Ovary (tissue), 9 donors: ENCODE data around the gene IVD. TPM values are rescaled to one million over a fixed set of nuclear protein-coding genes. Genes with fewer than 3 reads are reported as not detected.
A peak's percentile ranks its signal among the peaks of the same experiment; 100 is the strongest.

Experiments used
- DNase-seq, 5 donors: peaks; one replicate each; pipeline ENCODE4 v3.0.0-alpha.2; 2019 to 2020
- H3K27ac ChIP-seq, 2 donors: fragments of 200-600 bp; one replicate each; pipeline versions ENCODE4 v1.5.1 to v1.8.0; 2019 to 2022
- H3K27me3 ChIP-seq: fragments of 200-600 bp; one replicate; pipeline ENCODE4 v1.8.0; 2022
- H3K36me3 ChIP-seq: fragments of 200-600 bp; sonication (generic); one replicate; pipeline ENCODE4 v1.5.1; 2019
- H3K4me1 ChIP-seq: one replicate; pipeline ENCODE4 v1.8.1; 2013; ENCODE audit warnings: mild to moderate bottlenecking, moderate library complexity; ENCODE audit not compliant: insufficient read depth
- H3K4me3 ChIP-seq: fragments of 200-600 bp; sonication (generic); one replicate; pipeline ENCODE4 v1.5.1; 2017
- H3K9me3 ChIP-seq, 2 donors: fragments of 200-600 bp in 1 of 2; sonication (generic) in 1 of 2; one replicate each; pipeline versions ENCODE4 v1.5.1 to v1.8.1; 2013 to 2019; ENCODE audit warnings: mild to moderate bottlenecking in 1 of 2, moderate library complexity in 1 of 2
- EP300 ChIP-seq: sonication (generic); formaldehyde crosslinking; IDR thresholded peaks from one replicate; pipeline ENCODE4 v1.6.1; 2017; ENCODE audit warnings: antibody characterized with exemption
- POLR2A ChIP-seq: fragments of 450-650 bp; IDR thresholded peaks from one replicate; pipeline ENCODE4 v1.6.1; 2017; ENCODE audit warnings: antibody characterized with exemption, mild to moderate bottlenecking, moderate library complexity
- WGBS, 3 donors: extraction: QIAGEN DNeasy Blood & Tissue Kit in 1 of 3; methylation state at CpG; one replicate each; pipeline versions ENCODE4 v1.1.5 to v1.1.7; 2013 to 2017; 5-methylcytosine and 5-hydroxymethylcytosine counted together
- intact Hi-C, 4 donors: fragments of 100-400 bp; cut with DNase I; formaldehyde crosslinking; loops; one replicate each; pipeline versions ENCODE4 v1.11.0 to v1.15.1; 2022 to 2023
- polyA plus RNA-seq, 2 donors: library from polyadenylated mRNA; stranded (reverse); fragments of 200-250 nt in 1 of 2; fragments of 350-450 nt in 1 of 2; fragmentation: Illumina TruSeq in 1 of 2; extraction: RNeasy Lipid Tissue Mini Kit (QIAGEN cat#74804) in 1 of 2; gene quantifications; one replicate each; pipeline ENCODE4 v1.2.3, GENCODE V29; 2013 to 2014
- total RNA-seq, 7 donors: library from RNA; depleted of rRNA in 2 of 7; stranded (reverse); fragments of >200 nt in 2 of 7; fragmentation: NEBNext Ultra II Directional in 3 of 7; extraction: Animal tissue kit (Norgen Biotek cat#: 25700) in 3 of 7; gene quantifications; one replicate each; pipeline versions ENCODE4 v1.1.0 to v1.2.4, GENCODE V29; 2016 to 2023
- TF ChIP-seq, protein P1 (sequence below), 3 donors: fragments of 450-650 bp in 2 of 3; fragments of 200-600 bp in 1 of 3; IDR thresholded peaks; one replicate each; pipeline versions ENCODE4 v1.5.1 to v1.8.0; 2016 to 2022; ENCODE audit warnings: antibody characterized with exemption in 3 of 3, mild to moderate bottlenecking in 1 of 3
- donor health status: DM: no; HTN: no; CAD: no; lungs with moderate emphysema.
- donor health status: DM: no; HTN: no; CAD: no.
- donor health status: Bipolar disorder and iron deficiency.
- donor health status: DM: yes; HTN: yes; CAD: no.
- donor health status: DM: no; HTN: no; CAD: no.
- donor health status: DM: yes; HTN: yes; CAD: no.

The IVD gene
- total and polyA plus RNA-seq, 9 donors = 51.5 to 105 (median 91.7) TPM

DNA sequence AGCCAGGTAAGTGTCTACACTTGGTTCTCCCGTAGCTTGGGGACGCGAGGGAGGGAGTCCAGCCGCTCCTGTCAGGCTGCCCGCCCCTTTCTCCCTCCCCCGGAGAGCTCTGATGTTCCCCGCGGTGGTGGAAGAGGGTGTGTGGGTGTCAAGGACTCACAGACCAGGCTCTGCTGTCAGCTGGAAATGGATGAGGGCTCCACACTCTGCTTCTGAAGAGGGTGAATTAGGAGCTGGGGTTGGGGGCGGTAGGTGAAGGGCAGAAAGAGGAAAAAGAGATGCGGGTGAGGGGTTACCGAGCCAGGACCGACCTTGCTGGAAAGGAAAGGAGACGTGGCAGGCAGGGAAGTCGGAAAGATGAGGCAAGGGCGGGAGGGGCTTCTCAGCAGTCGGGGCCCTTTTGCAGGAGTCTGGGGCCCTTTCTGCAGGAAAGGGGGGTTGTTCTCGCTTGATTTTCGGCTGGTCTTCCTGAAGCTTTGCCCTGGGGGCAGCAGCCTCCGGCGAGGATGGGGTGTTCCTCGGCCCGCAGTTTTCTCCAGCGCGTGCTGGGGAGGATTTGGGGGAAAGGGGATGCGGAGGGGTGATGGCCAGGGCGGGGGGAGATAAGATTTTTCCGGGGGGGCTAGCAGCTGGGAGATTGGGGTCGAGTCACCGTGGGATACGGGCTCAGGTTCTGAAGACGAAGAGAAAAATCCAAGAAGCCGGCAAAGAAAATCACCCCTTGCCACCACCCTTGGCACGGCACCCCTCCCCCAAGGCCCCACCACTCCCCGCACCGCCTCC lies 34.6 kb downstream of the IVD start:
- Histone ChIP-seq H3K27me3 (no peaks in the 10 kb centered on the region), H3K27ac (peak overlapping the region; percentile 9 to 85), H3K36me3 (no peaks in the 10 kb centered on the region), H3K9me3 (no peaks in the 10 kb centered on the region), H3K4me3 (peak overlapping the region; percentile 83), H3K4me1 (peaks cover 19% of the 10 kb centered on the region)
- DNase-seq = peak; percentile 77 to 82 (median 80)
- TF ChIP-seq EP300 (no peak), POLR2A (peak; percentile 28)
- TF ChIP-seq, protein P1, sequence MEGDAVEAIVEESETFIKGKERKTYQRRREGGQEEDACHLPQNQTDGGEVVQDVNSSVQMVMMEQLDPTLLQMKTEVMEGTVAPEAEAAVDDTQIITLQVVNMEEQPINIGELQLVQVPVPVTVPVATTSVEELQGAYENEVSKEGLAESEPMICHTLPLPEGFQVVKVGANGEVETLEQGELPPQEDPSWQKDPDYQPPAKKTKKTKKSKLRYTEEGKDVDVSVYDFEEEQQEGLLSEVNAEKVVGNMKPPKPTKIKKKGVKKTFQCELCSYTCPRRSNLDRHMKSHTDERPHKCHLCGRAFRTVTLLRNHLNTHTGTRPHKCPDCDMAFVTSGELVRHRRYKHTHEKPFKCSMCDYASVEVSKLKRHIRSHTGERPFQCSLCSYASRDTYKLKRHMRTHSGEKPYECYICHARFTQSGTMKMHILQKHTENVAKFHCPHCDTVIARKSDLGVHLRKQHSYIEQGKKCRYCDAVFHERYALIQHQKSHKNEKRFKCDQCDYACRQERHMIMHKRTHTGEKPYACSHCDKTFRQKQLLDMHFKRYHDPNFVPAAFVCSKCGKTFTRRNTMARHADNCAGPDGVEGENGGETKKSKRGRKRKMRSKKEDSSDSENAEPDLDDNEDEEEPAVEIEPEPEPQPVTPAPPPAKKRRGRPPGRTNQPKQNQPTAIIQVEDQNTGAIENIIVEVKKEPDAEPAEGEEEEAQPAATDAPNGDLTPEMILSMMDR (IDR thresholded peaks at IDR 0.05) = no peak
- intact Hi-C loops = loop anchor here in 2 of 4 donors (5.0 to 10.0 kb wide), 2 partner anchors 67 to 125 kb away; partner anchors contain the start of genes CCDC32 (in 1 of the 2) and RPUSD2 (in 1 of the 2)
- 0 to 1% (median 1%) methylated on average over 33 to 35 of the region's 35 CpGs for WGBS, 3 donors

DNA sequence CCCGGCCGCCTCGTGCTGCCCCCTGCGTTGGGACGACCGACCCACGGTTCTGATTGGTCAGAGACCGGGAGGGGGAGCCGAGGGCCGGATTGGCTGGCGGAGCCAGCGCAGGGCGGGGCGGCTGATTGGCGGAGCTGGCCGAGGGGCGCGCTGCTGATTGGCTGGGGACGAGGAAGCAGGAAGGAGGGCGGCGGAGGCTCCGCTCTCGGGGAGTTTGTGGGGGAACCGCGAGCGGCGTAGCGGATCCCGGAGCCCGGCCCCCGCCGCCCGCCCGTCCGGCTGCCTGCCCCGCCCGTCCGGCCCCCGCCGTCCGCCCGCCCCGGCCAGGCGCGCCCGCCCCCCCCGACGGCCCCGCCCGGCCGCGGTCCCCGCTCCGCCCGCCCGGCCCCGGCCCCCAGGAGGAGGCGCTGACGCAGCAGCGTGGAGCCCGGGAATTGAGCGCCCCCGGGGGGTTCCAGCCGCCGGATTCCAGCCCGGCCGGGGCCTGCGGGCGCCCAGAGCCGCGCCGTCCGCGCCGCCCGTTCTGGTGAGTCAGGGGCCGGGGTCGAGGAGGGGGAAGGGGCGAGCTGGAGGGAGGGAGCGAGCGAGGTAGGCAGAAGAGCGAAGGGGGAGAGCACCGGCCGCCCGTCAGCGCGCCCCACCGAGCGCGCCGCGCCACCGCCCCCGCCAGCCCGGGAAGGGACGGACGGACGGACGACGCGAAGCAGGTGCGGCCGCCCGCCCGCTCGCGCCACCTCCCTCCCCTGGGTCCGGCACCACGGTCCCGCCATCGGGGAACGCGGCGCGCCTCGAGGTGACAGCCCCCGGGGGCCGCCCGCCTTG lies 35.4 kb downstream of the IVD start, which contains the start of gene BAHD1:
BAHD1 (plus strand) TSS at position 211 of the 822 bp plus-strand sequence. CDS start 17,512 bp downstream, outside the sequence.
- peak; percentile 98 to 99 (median 99) for DNase-seq
- intact Hi-C loops = loop anchor here in 2 of 4 donors (5.0 to 10.0 kb wide), 2 partner anchors 66 to 124 kb away; partner anchors contain the start of genes CCDC32 (in 1 of the 2) and RPUSD2 (in 1 of the 2)
- WGBS, 3 donors = 0 to 1% (median 0%) methylated on average over 30 to 119 of the region's 119 CpGs

DNA sequence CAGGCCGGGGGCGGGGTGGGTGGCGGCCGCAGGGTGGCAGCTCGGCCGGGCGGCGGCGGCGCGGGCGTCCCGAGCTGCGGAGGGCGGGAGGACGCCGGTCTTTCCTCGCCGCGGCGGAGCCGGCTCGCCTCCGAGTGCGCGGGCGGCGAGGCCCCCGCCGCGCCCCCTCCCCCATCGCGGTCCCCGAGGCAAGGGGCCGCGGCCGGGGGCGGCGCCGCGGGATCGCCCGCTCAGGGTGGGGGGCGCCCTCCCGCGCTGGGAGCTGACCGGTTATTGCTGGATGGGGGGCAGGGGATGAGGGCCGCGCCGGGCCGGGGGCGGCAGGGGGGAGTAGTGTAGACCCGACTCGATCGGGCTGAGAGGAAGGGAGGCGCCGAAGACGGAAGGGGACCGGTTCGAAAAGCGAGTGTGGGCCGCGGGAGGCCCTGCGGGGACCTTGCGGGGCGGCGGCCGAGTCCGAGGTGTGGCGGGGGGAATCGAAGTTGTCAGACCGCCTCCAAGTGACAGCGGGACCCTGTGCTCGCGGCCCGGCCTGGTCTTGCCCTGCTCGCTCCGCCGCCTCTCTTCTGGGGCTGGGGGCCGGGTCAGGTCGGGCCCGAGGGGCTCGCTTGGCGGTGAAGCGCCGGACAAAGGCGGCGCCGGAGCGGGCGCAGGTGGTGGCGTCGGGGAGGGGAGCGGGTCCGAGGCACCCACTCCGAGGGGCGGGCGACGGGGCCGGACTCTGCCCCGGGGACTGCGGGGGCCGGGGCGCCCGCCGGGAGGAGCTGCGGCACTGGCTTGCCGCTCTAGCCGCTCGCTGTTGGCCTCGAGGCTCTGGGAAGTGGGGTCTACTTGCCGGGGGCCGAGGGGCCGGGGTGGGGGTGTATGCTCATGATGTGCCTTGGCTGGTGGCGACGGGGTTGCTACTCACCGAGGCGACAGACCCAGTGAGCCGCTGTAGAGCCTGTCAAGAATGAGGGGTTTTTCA lies 36.3 kb downstream of the IVD start:
- peak; percentile 35 to 65 (median 59) for DNase-seq
- Histone ChIP-seq H3K9me3 (no peaks in the 10 kb centered on the region), H3K4me3 (peak overlapping the region; percentile 83), H3K36me3 (no peaks in the 10 kb centered on the region), H3K27ac (peak overlapping the region; percentile 47 to 78), H3K27me3 (no peaks in the 10 kb centered on the region), H3K4me1 (peaks cover 21% of the 10 kb centered on the region)
- WGBS, 3 donors = 1 to 2% (median 1%) methylated on average over 65 to 119 of the region's 119 CpGs
- TF ChIP-seq, protein P1 (IDR thresholded peaks at IDR 0.05) = no peak
- TF ChIP-seq POLR2A (no peak), EP300 (no peak)
- intact Hi-C loops = loop anchor here in 2 of 4 donors (5.0 to 10.0 kb wide), 2 partner anchors 65 to 123 kb away; partner anchors contain the start of genes CCDC32 (in 1 of the 2) and RPUSD2 (in 1 of the 2)

More for the DNA sequence above, 35.4 kb downstream of the IVD start, which contains the start of gene BAHD1:
- peak within 1 kb of the TSS; percentile 78 to 85 for H3K27ac ChIP-seq
- H3K4me3 ChIP-seq = peak within 1 kb of the TSS; percentile 83
- peaks cover 21% of the 10 kb centered on the region for H3K4me1 ChIP-seq
- no peaks in the 10 kb centered on the region for H3K27me3 ChIP-seq
- no peaks in the 10 kb centered on the region for H3K9me3 ChIP-seq
- H3K36me3 ChIP-seq = no peaks in the 10 kb centered on the region
- TF ChIP-seq, protein P1 (IDR thresholded peaks at IDR 0.05) = peak in 1 of 3 donors; percentile 6
- TF ChIP-seq POLR2A (peak; percentile 33), EP300 (no peak)
